NCI-H510A treated with DMSO at 0.1 percent for 48 hours (cell line): ENCODE measurements around the gene CEBPE.

Source experiments
- DNase-seq: peaks from one replicate; lab custom pipeline; 2025; lab: John Stamatoyannopoulos, UW

Gene CEBPE

DNA sequence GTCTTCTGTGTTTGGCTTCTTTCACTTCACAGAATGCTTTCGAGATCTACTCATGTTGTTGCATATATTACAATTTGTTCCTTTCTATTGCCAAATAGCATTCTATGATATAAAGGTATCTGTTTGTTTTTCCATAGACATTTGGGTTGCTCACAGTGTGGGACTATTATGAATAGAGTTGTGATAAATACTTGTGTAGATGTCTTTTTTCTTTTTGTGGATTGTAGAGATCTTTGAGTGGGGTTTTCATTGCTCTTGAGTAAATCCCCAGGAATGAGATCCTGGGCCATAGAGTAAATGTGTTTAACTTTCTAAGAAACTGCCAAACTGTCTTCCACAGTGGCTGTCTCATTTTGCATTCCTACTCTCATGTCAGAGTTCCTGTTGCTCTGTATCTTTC, 24.9 kb upstream of the CEBPE start:
- no peak for DNase-seq

GRCh38 chr14:23142826-23143225, 23.8 kb upstream of the CEBPE start:
- DNase-seq: no peak

- DNase-seq: no peak
These were observed 22.8 kb upstream of the CEBPE start for GRCh38 chr14:23141706-23142444.

DNA sequence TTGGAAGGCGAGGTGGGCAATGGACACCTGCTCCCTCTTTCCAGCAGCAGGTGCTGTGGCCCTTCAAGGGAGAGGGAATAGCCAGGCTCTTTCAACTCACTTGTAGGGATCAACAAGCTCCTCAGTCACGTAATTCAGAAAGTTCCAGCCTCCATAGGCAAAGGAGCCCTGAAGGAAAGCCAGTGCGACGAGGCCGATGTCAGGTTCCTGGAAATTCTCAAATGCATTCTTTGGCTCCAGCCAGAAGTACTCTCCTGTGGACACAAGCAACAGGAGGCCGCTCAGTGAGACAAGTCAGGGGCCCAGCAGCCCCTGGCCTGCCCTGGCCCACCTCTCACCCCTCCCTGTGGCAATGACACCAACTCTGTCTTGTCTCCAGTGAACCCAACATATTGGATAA, 21.3 kb upstream of the CEBPE start:
- DNase-seq: no peak

GRCh38 chr14:23139874-23140273, 20.8 kb upstream of the CEBPE start:
- no peak for DNase-seq

DNA sequence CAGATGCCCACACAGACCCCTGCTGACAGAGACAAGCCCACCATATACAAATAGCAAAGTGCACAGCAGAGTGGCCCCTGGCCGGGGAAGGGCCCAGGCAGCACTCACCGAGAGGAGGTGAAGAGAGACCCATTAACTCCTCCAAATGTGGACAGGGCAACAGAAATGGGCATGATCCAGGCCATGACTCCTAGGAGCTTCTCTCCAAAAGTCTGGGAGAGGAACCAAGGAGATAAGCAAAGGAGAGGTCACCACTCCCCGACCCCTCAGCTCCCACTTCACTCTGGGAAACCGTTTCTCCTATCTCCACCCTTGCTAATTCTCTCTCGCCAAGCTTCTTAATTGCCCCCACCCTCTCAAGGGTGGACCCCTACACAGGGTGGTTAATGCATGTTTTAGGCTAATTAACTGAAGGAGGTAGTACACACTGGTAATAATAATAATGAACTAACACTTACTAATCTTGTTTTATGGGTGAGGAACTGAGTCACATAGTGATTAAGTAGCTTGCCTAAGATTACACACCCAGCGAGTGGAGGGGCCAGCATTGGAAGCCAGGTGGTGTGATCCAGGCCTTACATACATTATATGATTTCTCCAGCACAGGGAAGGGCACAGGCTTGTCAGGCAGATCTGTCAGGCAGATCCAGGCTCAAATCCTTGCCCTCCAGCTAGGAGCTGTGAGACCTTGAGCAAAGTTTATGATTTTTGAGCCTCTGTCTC, 18.9 kb upstream of the CEBPE start:
- DNase-seq: no peak

- no peak for DNase-seq
These were observed 18.2 kb upstream of the CEBPE start for GRCh38 chr14:23137192-23137812.

GRCh38 chr14:23136566-23137133, 17.6 kb upstream of the CEBPE start:
- no peak for DNase-seq

DNA sequence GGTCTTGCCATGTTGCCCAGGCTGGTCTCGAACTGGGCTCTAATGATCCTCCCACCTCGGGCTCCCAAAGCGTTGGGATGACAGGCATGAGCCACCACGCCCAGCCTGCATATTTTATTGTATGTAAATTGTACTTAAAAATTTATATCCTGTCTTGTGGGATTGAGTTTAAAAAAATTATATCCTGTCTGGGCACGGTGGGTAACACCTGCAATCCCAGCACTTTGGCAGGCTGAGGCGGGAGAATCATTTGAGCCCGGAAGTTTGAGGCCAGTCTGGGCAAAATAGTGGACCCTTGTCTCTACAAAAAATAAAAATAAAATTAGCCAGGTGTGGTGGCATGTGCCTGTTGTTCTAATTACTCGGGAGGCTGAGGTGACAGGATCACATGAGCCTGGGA, 13.9 kb upstream of the CEBPE start:
- DNase-seq: no peak

GRCh38 chr14:23131482-23131881, 12.4 kb upstream of the CEBPE start:
- DNase-seq: no peak

- DNase-seq: no peak
These were observed 11.8 kb upstream of the CEBPE start for GRCh38 chr14:23130871-23131270.

DNA sequence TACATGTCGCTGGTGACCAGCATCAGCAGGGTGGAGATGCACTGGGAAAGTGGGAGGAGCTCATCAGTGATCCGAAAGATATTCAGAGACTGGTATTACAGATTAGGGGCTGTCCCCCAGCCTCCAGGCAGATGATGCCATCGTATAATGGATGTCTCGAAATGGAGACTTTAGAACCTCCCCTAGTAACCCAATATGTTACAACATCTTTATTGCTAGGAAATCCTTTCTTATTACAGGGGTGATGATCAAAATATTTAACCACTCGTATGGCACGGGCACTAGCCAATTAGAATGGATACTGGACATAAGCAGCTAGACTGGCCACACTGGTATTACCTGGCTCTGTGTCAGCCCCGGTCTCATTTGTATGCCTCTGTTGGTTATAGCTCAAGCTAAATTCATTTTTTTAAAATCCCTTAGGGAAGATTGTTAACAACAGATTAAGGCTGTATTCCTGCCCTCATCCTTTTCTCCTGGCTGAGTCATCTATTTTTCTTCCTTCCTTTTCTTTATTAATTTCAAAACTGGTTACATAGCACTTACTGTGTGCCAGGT, 10.8 kb upstream of the CEBPE start:
- no peak for DNase-seq

- DNase-seq: no peak
These were observed 10.1 kb upstream of the CEBPE start for GRCh38 chr14:23128969-23129758.

GRCh38 chr14:23127861-23128260, 8.8 kb upstream of the CEBPE start:
- DNase-seq: no peak

- DNase-seq: no peak
These were observed 7.7 kb upstream of the CEBPE start for GRCh38 chr14:23126548-23127278.

- no peak for DNase-seq
These were observed 7.0 kb upstream of the CEBPE start for GRCh38 chr14:23125933-23126524.

GRCh38 chr14:23125011-23125410, 6.0 kb upstream of the CEBPE start:
- DNase-seq: no peak

GRCh38 chr14:23124337-23124954, 5.4 kb upstream of the CEBPE start:
- no peak for DNase-seq

GRCh38 chr14:23123419-23123818, 4.4 kb upstream of the CEBPE start:
- DNase-seq: no peak

GRCh38 chr14:23122086-23122485, 3.0 kb upstream of the CEBPE start:
- no peak for DNase-seq
